ENCODE measurements around the gene KIAA1671.
A peak's percentile ranks its signal among the peaks of the same experiment; 100 is the strongest.
"Not testable (repeated sequence)": the region's sequence is repeated elsewhere in the genome, so short reads cannot be mapped to it uniquely, and the experiment has no call there.

Gene KIAA1671

DNA sequence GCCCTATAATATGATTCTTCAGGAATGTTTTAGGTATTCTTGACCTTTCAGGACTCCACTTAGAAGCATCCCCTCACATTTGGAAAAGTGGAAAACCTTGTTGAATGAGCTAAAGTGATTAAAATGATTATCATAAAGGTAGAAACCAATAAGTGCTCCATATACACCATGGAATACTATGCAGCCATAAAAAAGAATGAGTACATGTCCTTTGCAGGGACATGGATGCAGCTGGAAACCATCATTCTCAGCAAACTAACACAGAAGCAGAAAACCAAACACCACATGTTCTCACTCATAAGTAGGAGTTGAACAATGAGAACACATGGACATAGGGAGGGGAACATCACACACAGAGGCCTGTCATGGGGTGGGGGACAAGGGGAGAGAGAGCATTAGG, 281.2 kb downstream of the KIAA1671 start:
- not testable (repeated sequence) for DNase-seq (ENCODE audit: low read depth, low spot score)

DNA sequence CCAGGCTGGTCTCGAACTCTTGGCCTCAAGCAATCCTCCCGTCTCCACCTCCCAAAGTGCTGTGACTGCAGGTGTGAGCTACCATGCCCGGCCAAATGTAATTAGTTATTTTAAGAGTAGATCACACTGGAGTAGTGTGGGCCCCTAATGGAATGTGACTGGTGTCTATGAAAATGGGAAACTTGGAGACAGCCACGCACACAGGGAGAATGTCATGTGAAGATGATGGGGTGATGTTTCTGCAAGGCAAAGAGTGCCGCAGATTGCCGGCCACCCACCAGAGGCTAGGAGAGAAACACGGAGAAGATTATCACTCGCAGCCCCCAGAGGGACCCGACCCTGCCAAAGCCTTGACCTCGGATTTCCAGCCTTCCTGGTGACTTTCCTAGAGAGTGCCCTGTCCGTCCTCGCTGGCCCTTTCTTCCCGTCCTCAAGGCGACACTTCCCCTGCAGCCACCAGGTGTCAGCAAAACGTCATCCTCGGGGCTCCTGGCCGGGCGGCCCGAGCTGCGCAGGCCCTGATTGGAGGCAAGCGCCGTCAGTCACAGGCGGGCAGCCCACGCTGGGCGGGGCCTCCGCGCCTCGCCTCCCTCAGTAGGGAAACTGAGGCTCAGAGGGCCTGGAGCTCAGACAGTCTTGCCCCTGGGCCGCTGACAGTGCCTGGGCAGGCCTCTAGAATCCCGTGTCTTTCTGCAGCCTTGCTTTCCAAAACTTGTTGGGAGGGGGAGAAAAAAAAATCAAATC, 283.2 kb downstream of the KIAA1671 start:
- DNase-seq (ENCODE audit: low read depth, low spot score): peak; percentile 69

DNA sequence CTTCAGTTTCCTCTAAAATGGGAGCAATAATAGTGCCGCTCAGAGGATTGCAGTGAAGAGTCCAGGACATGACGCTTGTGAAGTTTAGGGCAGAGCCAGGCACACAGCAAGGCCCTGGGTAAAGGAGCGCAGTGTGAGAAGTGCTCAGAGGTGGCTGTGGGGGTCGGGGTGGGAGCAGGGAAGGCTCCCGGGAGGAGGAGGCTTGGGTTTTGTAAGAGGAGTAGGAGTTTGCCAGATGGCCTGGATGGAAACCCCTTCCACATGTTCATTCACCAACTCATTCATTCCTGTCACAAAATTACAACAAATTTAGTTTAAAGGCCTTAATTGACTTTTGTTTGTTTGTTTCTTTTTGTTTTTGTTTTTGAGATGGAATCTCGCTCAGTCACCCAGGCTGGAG, 283.9 kb downstream of the KIAA1671 start:
- DNase-seq (ENCODE audit: low read depth, low spot score): no peak

DNA sequence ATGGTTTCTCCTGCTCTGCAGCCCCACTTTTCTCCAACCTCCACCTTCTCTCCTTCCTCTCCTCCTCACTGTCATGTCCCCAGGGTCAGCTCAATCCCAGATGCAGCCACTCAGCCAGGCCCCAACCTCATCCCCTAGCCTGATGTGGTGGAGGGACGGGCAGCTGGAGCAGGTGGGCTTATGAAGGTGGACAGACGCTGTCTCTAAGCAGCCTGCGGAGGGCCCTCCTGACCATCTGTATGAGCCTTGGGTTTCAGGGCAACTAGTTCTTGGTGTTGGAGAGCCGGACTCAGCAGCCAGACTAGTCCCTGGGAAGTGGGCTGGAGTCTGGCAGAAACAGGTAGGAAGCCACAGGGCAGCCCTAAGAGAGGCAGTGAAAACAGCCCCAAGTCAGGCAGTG, 285.0 kb downstream of the KIAA1671 start:
- DNase-seq (ENCODE audit: low read depth, low spot score): no peak

DNA sequence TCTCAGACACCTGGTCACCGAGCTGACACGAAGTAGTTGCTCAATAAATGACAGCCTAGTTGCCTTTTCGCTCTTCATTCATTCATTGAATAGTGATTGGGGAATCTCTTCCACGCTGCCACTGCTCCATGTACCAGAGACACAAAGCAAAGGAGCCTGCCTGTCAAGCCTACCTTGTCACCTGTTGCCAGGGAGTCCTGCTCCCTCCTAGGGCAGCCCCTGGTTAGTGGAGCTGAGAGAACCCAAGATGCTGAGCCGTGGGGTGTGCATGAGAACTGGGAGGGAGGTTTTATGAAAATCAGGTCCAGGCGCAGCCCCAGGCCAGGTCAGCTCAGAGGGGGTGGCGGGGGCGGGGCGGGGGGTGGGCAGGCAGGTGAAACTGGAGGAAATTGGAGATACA, 285.5 kb downstream of the KIAA1671 start:
- not testable (repeated sequence) for DNase-seq (ENCODE audit: low read depth, low spot score)
